Spleen (tissue), 11 donors: ENCODE measurements around the gene TTLL3. TPM values are rescaled to one million over a fixed set of nuclear protein-coding genes. Genes with fewer than 3 reads are reported as not detected.

ENCODE experiments used
- DNase-seq: peaks from one replicate; pipeline ENCODE4 v3.0.0-alpha.2; 2020
- H3K27ac ChIP-seq, 8 donors: fragments of 200-600 bp; sonication (generic) in 7 of 8; 1 replicate in 4 of 8; 2 replicates in 4 of 8; pipeline versions ENCODE4 v1.5.0 to v1.8.0; 2016 to 2021; ENCODE audit warnings: inconsistent platforms in 4 of 8, mild to moderate bottlenecking in 4 of 8, moderate library complexity in 1 of 8
- H3K27me3 ChIP-seq, 7 donors: fragments of 200-600 bp; sonication (generic) in 6 of 7; replicated peaks in 1 of 7; 1 replicate in 4 of 7; 2 replicates in 3 of 7; pipeline versions ENCODE4 v1.5.0 to v1.8.0; 2016 to 2021; ENCODE audit warnings: inconsistent platforms in 3 of 7, mild to moderate bottlenecking in 1 of 7
- H3K36me3 ChIP-seq, 6 donors: fragments of 200-600 bp; sonication (generic) in 5 of 6; 1 replicate in 4 of 6; 2 replicates in 2 of 6; pipeline versions ENCODE4 v1.5.0 to v1.8.0; 2016 to 2021; ENCODE audit warnings: inconsistent platforms in 2 of 6
- H3K4me1 ChIP-seq, 6 donors: fragments of 200-600 bp; sonication (generic) in 5 of 6; 1 replicate in 3 of 6; 2 replicates in 3 of 6; pipeline versions ENCODE4 v1.5.0 to v1.8.0; 2016 to 2021; ENCODE audit warnings: inconsistent platforms in 3 of 6
- H3K4me3 ChIP-seq, 8 donors: fragments of 200-600 bp; sonication (generic) in 7 of 8; 1 replicate in 4 of 8; 2 replicates in 4 of 8; pipeline versions ENCODE4 v1.5.0 to v1.8.0; 2016 to 2021; ENCODE audit warnings: inconsistent platforms in 4 of 8, mild to moderate bottlenecking in 4 of 8, moderate library complexity in 2 of 8
- H3K9me3 ChIP-seq, 8 donors: fragments of 200-600 bp; sonication (generic) in 7 of 8; 1 replicate in 4 of 8; 2 replicates in 4 of 8; pipeline versions ENCODE4 v1.5.0 to v1.8.0; 2016 to 2021; ENCODE audit warnings: inconsistent platforms in 4 of 8
- CTCF ChIP-seq, 11 experiments: fragments of 200-600 bp in 7 of 11; fragments of 450-650 bp in 4 of 11; sonication (generic) in 4 of 11; IDR thresholded peaks in 8 of 11; conservative IDR thresholded peaks in 3 of 11; 1 replicate in 7 of 11; 2 replicates in 4 of 11; pipeline versions ENCODE4 v1.4.0 to v1.8.0; 2016 to 2021; ENCODE audit warnings: antibody characterized with exemption in 11 of 11, inconsistent platforms in 4 of 11, mild to moderate bottlenecking in 1 of 11
- POLR2A ChIP-seq, 3 donors: fragments of 450-650 bp; IDR thresholded peaks; one replicate each; pipeline ENCODE4 v1.5.1; 2017; ENCODE audit warnings: antibody characterized with exemption in 3 of 3, mild to moderate bottlenecking in 1 of 3
- POLR2AphosphoS5 ChIP-seq, 3 donors: sonication (generic); formaldehyde crosslinking; IDR thresholded peaks; one replicate each; pipeline ENCODE4 v1.5.1; 2017; ENCODE audit warnings: antibody characterized with exemption in 3 of 3
- WGBS, 5 donors: extraction: QIAGEN DNeasy Blood & Tissue Kit in 3 of 5; methylation state at CpG; one replicate each; pipeline versions ENCODE4 v1.1.5 to v1.1.7; 2013 to 2018; 5-methylcytosine and 5-hydroxymethylcytosine counted together
- intact Hi-C: fragments of 100-400 bp; cut with DNase I; formaldehyde crosslinking; loops from one replicate; pipeline ENCODE4 v1.15.0; 2023; ENCODE audit warnings: low total_unique reads
- polyA plus RNA-seq, 3 donors: library from polyadenylated mRNA; stranded (reverse); fragments of 200-250 nt; gene quantifications; one replicate each; pipeline ENCODE4 v1.2.1, GENCODE V29; 2013
- total RNA-seq, 7 donors: library from RNA; depleted of rRNA in 3 of 7; stranded (reverse); fragments of >200 nt in 3 of 7; fragmentation: NEBNext Ultra II Directional in 4 of 7; extraction: Animal tissue kit (Norgen Biotek cat#: 25700) in 4 of 7; gene quantifications; one replicate each; pipeline versions ENCODE4 v1.1.0 to v1.2.1, GENCODE V29; 2016 to 2021
- donor health status: healthy with polysubstance abuse.
- donor health status: DM: no; HTN: no; CAD: no; lungs with moderate emphysema.
- donor health status: DM: no; HTN: no; CAD: no.
- donor health status: Bipolar disorder and iron deficiency.
- donor health status: healthy.
- donor health status: DM: no; HTN: no; CAD: no.
- donor health status: DM: yes; HTN: yes; CAD: no.

Gene TTLL3
- total and polyA plus RNA-seq, 10 donors: 24.8 to 143 (median 74.0) TPM

GRCh38 chr3:9883706-9884554 lies 73.9 kb downstream of the TTLL3 start:
- H3K4me1 ChIP-seq: no peaks in the 10 kb centered on the region
- no peaks in the 10 kb centered on the region for H3K9me3 ChIP-seq
- intact Hi-C loops: no loop called here
- no peaks in the 10 kb centered on the region for H3K36me3 ChIP-seq
- DNase-seq: no peak
- H3K4me3 ChIP-seq: no peak overlapping the region
- TF ChIP-seq CTCF (IDR thresholded peaks at IDR 0.05 in 8 of 11, conservative IDR thresholded peaks at IDR 0.05 in 3 of 11) (no peak), POLR2AphosphoS5 (IDR thresholded peaks at IDR 0.05) (no peak), POLR2A (IDR thresholded peaks at IDR 0.05) (no peak)
- no peaks in the 10 kb centered on the region for H3K27me3 ChIP-seq
- no peak overlapping the region for H3K27ac ChIP-seq
- WGBS, 5 donors: 84 to 90% (median 85%) methylated on average over 7 of the region's 7 CpGs

- Histone ChIP-seq H3K27me3 (no peaks in the 10 kb centered on the region), H3K36me3 (no peaks in the 10 kb centered on the region), H3K9me3 (no peaks in the 10 kb centered on the region), H3K27ac (no peak overlapping the region), H3K4me1 (peaks cover 0 to 4% (median 0%) of the 10 kb centered on the region in 6 donors), H3K4me3 (no peak overlapping the region)
- intact Hi-C loops: no loop called here
- TF ChIP-seq POLR2AphosphoS5 (IDR thresholded peaks at IDR 0.05) (no peak), CTCF (IDR thresholded peaks at IDR 0.05 in 8 of 11, conservative IDR thresholded peaks at IDR 0.05 in 3 of 11) (no peak), POLR2A (IDR thresholded peaks at IDR 0.05) (no peak)
- peak; percentile 14 for DNase-seq
- WGBS, 5 donors: 85 to 93% (median 91%) methylated on average over 11 of the region's 11 CpGs
Measured at GRCh38 chr3:9884555-9885165, 74.6 kb downstream of the TTLL3 start.

Other genes starting within 250 kb of the TTLL3 start
- gene MTMR14, start 160.8 kb upstream of the TTLL3 start, total RNA-seq: 10 to 100 TPM; 55.2 to 84.6 (median 67.2) TPM
- 10 to 100 TPM; 43.5 to 47.8 (median 45.1) TPM for gene MTMR14, start 160.8 kb upstream of the TTLL3 start, polyA plus RNA-seq
- under 1 TPM in 1 of 7 donors, not detected in 6; 0.63 TPM for gene CPNE9, start 106.4 kb upstream of the TTLL3 start, total RNA-seq
- under 1 TPM; 0.15 to 0.22 (median 0.17) TPM for gene CPNE9, start 106.4 kb upstream of the TTLL3 start, polyA plus RNA-seq
- gene BRPF1, start 78.5 kb upstream of the TTLL3 start, total RNA-seq: 10 to 100 TPM; 24.9 to 31.9 (median 27.0) TPM
- gene BRPF1, start 78.5 kb upstream of the TTLL3 start, polyA plus RNA-seq: 1 to 10 TPM; 5.5 to 9.3 (median 6.4) TPM
- gene OGG1, start 60.3 kb upstream of the TTLL3 start, total RNA-seq: 10 to 100 TPM; 22.0 to 34.5 (median 28.1) TPM
- gene OGG1, start 60.3 kb upstream of the TTLL3 start, polyA plus RNA-seq: 10 to 100 TPM in 2 of 3 donors, 1 to 10 TPM in 1; 9.3 to 16.7 (median 15.9) TPM
- 10 to 100 TPM; 10.1 to 30.5 (median 22.6) TPM for gene CAMK1, start 40.3 kb upstream of the TTLL3 start, total RNA-seq
- gene CAMK1, start 40.3 kb upstream of the TTLL3 start, polyA plus RNA-seq: 10 to 100 TPM; 14.5 to 29.8 (median 28.2) TPM
- 10 to 100 TPM; 38.6 to 73.7 (median 51.4) TPM for gene TADA3, start 17.8 kb upstream of the TTLL3 start, total RNA-seq
- gene TADA3, start 17.8 kb upstream of the TTLL3 start, polyA plus RNA-seq: 10 to 100 TPM; 33.6 to 48.3 (median 41.5) TPM
- gene ARPC4, start 17.2 kb upstream of the TTLL3 start, total RNA-seq: 100 to 1,000 TPM; 156 to 238 (median 199) TPM
- gene ARPC4, start 17.2 kb upstream of the TTLL3 start, polyA plus RNA-seq: 100 to 1,000 TPM in 2 of 3 donors, 10 to 100 TPM in 1; 98.9 to 144 (median 125) TPM
- gene RPUSD3, start 33.7 kb downstream of the TTLL3 start, total RNA-seq: 10 to 100 TPM; 26.9 to 41.7 (median 30.2) TPM
- 10 to 100 TPM; 21.3 to 34.5 (median 25.1) TPM for gene RPUSD3, start 33.7 kb downstream of the TTLL3 start, polyA plus RNA-seq
- not detected for gene CIDEC, start 70.0 kb downstream of the TTLL3 start, total RNA-seq
- gene CIDEC, start 70.0 kb downstream of the TTLL3 start, polyA plus RNA-seq: under 1 TPM in 2 of 3 donors, not detected in 1; 0.13 to 0.24 TPM
- gene JAGN1, start 80.3 kb downstream of the TTLL3 start, total RNA-seq: 10 to 100 TPM; 17.1 to 41.3 (median 23.6) TPM
- gene JAGN1, start 80.3 kb downstream of the TTLL3 start, polyA plus RNA-seq: 10 to 100 TPM; 22.0 to 33.4 (median 28.1) TPM
- gene IL17RE, start 92.6 kb downstream of the TTLL3 start, total RNA-seq: 1 to 10 TPM; 1.0 to 5.1 (median 1.9) TPM
- 1 to 10 TPM in 1 of 3 donors, under 1 TPM in 2; 0.57 to 1.7 (median 0.64) TPM for gene IL17RE, start 92.6 kb downstream of the TTLL3 start, polyA plus RNA-seq
- gene IL17RC, start 106.8 kb downstream of the TTLL3 start, total RNA-seq: 10 to 100 TPM; 10.7 to 24.1 (median 19.7) TPM
- gene IL17RC, start 106.8 kb downstream of the TTLL3 start, polyA plus RNA-seq: 10 to 100 TPM in 2 of 3 donors, 1 to 10 TPM in 1; 6.6 to 24.6 (median 12.6) TPM
- gene CRELD1, start 123.6 kb downstream of the TTLL3 start, total RNA-seq: 10 to 100 TPM; 17.7 to 40.3 (median 31.4) TPM
- 10 to 100 TPM; 20.6 to 40.9 (median 21.9) TPM for gene CRELD1, start 123.6 kb downstream of the TTLL3 start, polyA plus RNA-seq
- 1 to 10 TPM in 6 of 7 donors, under 1 TPM in 1; 0.85 to 2.4 (median 1.9) TPM for gene PRRT3, start 142.1 kb downstream of the TTLL3 start, total RNA-seq
- gene PRRT3, start 142.1 kb downstream of the TTLL3 start, polyA plus RNA-seq: under 1 TPM; 0.65 to 0.99 (median 0.72) TPM
- 10 to 100 TPM; 32.8 to 61.4 (median 47.1) TPM for gene EMC3, start 176.6 kb downstream of the TTLL3 start, total RNA-seq
- 10 to 100 TPM; 16.3 to 35.3 (median 18.0) TPM for gene EMC3, start 176.6 kb downstream of the TTLL3 start, polyA plus RNA-seq
- 10 to 100 TPM in 6 of 7 donors, 1 to 10 TPM in 1; 9.3 to 19.5 (median 13.6) TPM for gene FANCD2, start 216.2 kb downstream of the TTLL3 start, total RNA-seq
- 10 to 100 TPM; 12.5 to 20.2 (median 13.6) TPM for gene FANCD2, start 216.2 kb downstream of the TTLL3 start, polyA plus RNA-seq